Stimulated activated CD4-positive, alpha-beta T cell treated with anti-CD3 and anti-CD28 coated beads, Interleukin-2, amount 100 ng/mL, for 4 hours (primary cell): ENCODE data around the gene BRCA2.

Source experiments
- DNase-seq: peaks from one replicate; pipeline ENCODE4 v3.0.0-alpha.2; 2020; ENCODE audit warnings: low read depth

The BRCA2 gene

GRCh38 chr13:32429433-32429909 is 114.2 kb downstream of the BRCA2 start:
- no peak for DNase-seq

GRCh38 chr13:32430018-32430747 is 114.9 kb downstream of the BRCA2 start:
- DNase-seq, result no peak

- DNase-seq, result no peak
Observed at GRCh38 chr13:32431361-32431760, 116.1 kb downstream of the BRCA2 start.

GRCh38 chr13:32432856-32433255 is 117.5 kb downstream of the BRCA2 start:
- no peak for DNase-seq

GRCh38 chr13:32438871-32439270 is 123.6 kb downstream of the BRCA2 start:
- DNase-seq, result no peak

GRCh38 chr13:32443111-32443510 is 127.8 kb downstream of the BRCA2 start:
- no peak for DNase-seq

- no peak for DNase-seq
Observed at GRCh38 chr13:32445461-32445860, 130.2 kb downstream of the BRCA2 start.

GRCh38 chr13:32446220-32446619 is 130.9 kb downstream of the BRCA2 start:
- no peak for DNase-seq

GRCh38 chr13:32446773-32447465 is 131.6 kb downstream of the BRCA2 start:
- DNase-seq, result no peak

GRCh38 chr13:32447894-32448623 is 132.8 kb downstream of the BRCA2 start:
- DNase-seq, result no peak

- no peak for DNase-seq
Observed at GRCh38 chr13:32448972-32449371, 133.7 kb downstream of the BRCA2 start.
